Stomach smooth muscle (tissue), 2 donors: ENCODE data around the gene SAFB.
A peak's percentile ranks its signal among the peaks of the same experiment; 100 is the strongest.

Source experiments
- H3K27ac ChIP-seq: one replicate; pipeline ENCODE4 v1.7.0; 2013; ENCODE audit warnings: mild to moderate bottlenecking, low read length, inconsistent platforms
- H3K27me3 ChIP-seq, 2 donors: one replicate each; pipeline ENCODE4 v1.7.0; 2013; ENCODE audit warnings: low read length in 2 of 2; ENCODE audit not compliant: insufficient read depth in 2 of 2, control insufficient read depth in 1 of 2
- H3K36me3 ChIP-seq, 2 donors: one replicate each; pipeline ENCODE4 v1.7.0; 2013; ENCODE audit warnings: low read length in 2 of 2; ENCODE audit not compliant: control insufficient read depth in 2 of 2, insufficient read depth in 2 of 2
- H3K4me1 ChIP-seq: one replicate; pipeline ENCODE4 v1.7.0; 2013; ENCODE audit warnings: low read length; ENCODE audit not compliant: control insufficient read depth, insufficient read depth
- H3K4me3 ChIP-seq, 2 donors: one replicate each; pipeline ENCODE4 v1.7.0; 2013; ENCODE audit warnings: low read length in 2 of 2
- H3K9ac ChIP-seq, 2 donors: one replicate each; pipeline ENCODE4 v1.7.0; 2013; ENCODE audit warnings: low read length in 2 of 2, mild to moderate bottlenecking in 1 of 2
- H3K9me3 ChIP-seq, 2 donors: one replicate each; pipeline ENCODE4 v1.7.0; 2013; ENCODE audit warnings: low read length in 2 of 2; ENCODE audit not compliant: control insufficient read depth in 2 of 2
- donor health status: healthy.
- donor health status: Pancreatic carcinoma.

Gene SAFB

DNA sequence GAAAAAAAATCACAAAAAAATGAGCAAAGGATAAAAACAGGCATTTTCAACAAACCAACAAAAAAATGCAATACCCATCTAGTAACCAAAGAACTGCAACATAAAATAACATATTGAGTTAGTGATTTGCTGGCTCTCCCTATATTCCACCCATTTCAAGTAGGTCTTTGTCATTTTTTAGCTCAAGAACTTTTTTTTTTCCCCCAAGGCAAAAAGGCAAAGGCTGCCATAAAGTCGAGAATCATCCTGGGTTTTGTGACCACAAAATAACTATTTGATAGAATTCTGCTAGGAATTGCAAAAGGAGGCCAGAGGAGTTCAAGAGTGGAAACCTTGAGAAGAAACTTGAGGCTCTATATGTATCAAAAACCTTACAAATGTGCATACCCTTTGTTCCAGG lies 5.8 kb upstream of the SAFB start:
- no peaks in the 10 kb centered on the region for H3K27me3 ChIP-seq
- no peaks in the 10 kb centered on the region for H3K9me3 ChIP-seq
- no peak overlapping the region for H3K4me3 ChIP-seq
- H3K36me3 ChIP-seq = peaks cover 59 to 60% of the 10 kb centered on the region in 2 donors
- H3K27ac ChIP-seq = no peak overlapping the region
- H3K4me1 ChIP-seq = peaks cover 11% of the 10 kb centered on the region
- H3K9ac ChIP-seq = no peak overlapping the region

DNA sequence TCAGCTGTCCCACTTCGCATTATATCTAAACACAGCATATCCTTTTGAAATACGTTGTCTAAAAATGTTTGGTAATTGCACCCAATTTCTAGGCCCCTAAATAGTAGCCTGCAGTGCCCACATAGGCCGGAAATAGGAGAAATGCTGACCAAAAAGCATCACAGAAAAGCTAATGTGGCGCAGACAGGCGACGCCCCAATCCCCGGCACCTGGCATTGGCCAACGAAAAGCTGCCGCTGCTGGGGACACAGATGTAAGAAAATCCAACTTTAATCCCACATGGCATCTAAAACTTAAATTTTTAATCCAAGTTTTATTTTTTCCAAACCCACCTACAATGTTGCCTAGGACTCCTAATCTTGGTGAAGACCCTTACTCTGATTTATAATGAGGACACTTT lies 4.3 kb upstream of the SAFB start:
- H3K27me3 ChIP-seq = no peaks in the 10 kb centered on the region
- no peak overlapping the region for H3K4me3 ChIP-seq
- no peaks in the 10 kb centered on the region for H3K9me3 ChIP-seq
- no peak overlapping the region for H3K27ac ChIP-seq
- no peak overlapping the region for H3K9ac ChIP-seq
- peaks cover 44 to 46% of the 10 kb centered on the region in 2 donors for H3K36me3 ChIP-seq
- H3K4me1 ChIP-seq = peaks cover 11% of the 10 kb centered on the region

DNA sequence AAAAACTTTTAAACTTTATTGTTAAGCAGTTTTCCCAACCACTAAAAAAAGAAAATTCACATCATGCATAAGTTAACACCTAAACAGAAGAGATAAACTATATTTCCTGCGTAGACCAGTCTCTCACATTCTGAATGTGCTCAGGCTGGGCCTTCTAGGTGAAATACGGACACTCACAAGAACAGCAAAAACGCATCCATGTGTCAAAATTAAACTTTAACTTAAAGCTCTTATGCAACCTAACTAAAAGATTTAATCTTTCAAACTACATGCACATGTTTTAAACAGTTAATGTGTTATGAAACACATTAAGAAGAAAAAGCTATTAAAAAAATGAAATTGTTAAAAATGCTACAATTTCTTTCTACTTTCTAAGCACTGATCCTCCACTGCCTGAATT lies 2.9 kb upstream of the SAFB start:
- no peak overlapping the region for H3K4me3 ChIP-seq
- H3K27me3 ChIP-seq = no peaks in the 10 kb centered on the region
- H3K36me3 ChIP-seq = peaks cover 31 to 33% of the 10 kb centered on the region in 2 donors
- H3K9me3 ChIP-seq = no peaks in the 10 kb centered on the region
- H3K9ac ChIP-seq = no peak overlapping the region
- H3K4me1 ChIP-seq = peaks cover 23% of the 10 kb centered on the region
- no peak overlapping the region for H3K27ac ChIP-seq

DNA sequence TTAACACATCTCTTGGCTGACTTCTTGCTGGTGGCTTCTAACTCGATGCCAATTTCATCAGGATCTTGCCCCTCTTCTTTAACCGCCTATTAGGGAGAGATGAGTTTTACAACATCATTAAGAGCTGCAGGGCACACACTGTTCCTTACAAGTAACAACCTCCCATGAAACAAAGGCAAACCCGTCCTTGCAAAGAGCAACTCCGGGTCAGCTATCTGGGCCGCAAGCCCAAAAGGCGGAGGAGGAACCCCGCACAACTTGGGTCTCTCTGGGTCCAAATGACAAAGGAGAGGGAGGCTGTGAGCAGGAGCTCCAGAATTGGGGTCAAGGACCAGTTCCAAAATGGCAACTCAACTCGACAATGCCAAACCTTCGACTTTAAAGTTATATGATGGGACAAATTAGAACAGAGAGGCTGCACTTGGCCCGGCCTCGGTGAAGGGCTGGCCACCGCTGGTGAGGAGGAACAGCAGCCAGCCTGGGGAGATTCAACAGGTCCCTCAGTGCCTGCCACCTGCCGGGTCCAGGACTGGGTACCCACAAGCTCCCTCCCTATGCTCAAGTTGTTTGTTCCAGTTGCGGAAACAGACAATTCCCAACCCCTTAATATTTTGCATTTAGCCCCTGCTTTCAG lies 1.5 kb upstream of the SAFB start:
- H3K4me1 ChIP-seq = peaks cover 38% of the 10 kb centered on the region

DNA sequence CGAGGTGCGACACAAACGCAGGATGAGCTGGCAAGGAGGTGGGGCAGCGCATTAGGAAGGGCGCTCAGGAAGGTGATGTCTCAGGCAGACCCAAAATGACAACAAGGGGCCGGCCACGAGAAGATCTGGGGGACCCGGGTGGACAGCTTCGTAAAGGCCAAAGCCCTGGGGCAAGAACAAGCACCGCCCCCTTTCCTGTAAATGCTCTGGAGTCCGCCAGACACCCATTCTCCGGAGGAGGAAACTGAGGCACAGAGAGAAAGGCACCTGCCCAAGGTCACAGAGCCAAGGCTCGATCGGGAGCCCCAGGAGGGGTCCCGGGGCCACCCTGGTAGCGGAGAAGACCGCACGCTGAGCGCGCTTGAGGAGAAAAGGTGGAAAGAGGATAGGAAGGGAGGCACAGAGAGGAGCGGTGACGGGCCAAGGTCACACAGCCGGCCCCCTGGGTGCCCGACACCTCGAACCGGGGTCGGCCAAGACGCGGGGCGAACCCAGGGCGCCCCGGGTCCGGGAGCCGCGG lies 878 bp upstream of the SAFB start:
- H3K27me3 ChIP-seq = no peaks in the 10 kb centered on the region
- no peaks in the 10 kb centered on the region for H3K9me3 ChIP-seq
- H3K36me3 ChIP-seq = peaks cover 27 to 29% of the 10 kb centered on the region in 2 donors
- H3K27ac ChIP-seq = peak overlapping the region; percentile 96
- peaks cover 41% of the 10 kb centered on the region for H3K4me1 ChIP-seq
- peak overlapping the region; percentile 91 to 97 for H3K4me3 ChIP-seq
- peak overlapping the region; percentile 85 to 94 for H3K9ac ChIP-seq

More for the DNA sequence above, 1.5 kb upstream of the SAFB start:
- Histone ChIP-seq H3K9me3 (no peaks in the 10 kb centered on the region), H3K36me3 (peaks cover 22 to 23% of the 10 kb centered on the region in 2 donors), H3K27ac (peak overlapping the region; percentile 96), H3K4me3 (peak overlapping the region; percentile 91 to 97), H3K27me3 (no peaks in the 10 kb centered on the region), H3K9ac (peak overlapping the region; percentile 85 to 94)

DNA sequence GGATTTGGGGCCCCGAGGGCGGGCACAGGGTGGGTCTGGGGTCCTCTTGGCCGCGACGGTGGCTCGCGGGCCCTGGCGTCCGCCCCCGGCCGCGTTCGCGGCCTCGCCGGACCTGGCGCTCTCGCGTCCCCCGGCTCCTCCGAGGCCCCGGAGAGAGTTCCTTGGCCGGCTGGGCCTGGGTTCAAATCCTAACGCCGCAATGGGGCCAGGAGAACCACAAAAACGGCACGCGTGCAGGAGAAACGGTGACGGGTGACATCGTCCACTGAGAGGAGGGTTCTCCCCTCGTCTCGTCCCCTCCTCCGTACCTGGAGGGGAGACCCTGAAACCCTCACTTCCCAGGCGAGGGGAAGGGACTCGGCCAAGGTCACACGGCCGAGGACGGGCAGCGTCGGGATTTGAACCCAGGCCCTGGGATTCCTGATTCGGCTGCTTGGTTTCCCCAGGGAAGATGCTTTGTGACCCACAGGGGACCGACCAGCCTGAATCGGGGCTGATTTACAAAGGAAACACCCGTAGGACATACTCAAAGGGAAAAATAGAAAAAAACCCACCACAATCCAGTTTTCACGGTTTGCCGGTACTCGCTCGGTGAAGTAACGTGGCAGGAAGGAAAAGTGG lies 624 bp downstream of the SAFB start:
- no peaks in the 10 kb centered on the region for H3K27me3 ChIP-seq
- H3K4me3 ChIP-seq = peak overlapping the region; percentile 91 to 97
- no peaks in the 10 kb centered on the region for H3K9me3 ChIP-seq
- peaks cover 52% of the 10 kb centered on the region for H3K4me1 ChIP-seq
- peak overlapping the region; percentile 96 for H3K27ac ChIP-seq
- H3K9ac ChIP-seq = peak overlapping the region; percentile 94 to 97
- H3K36me3 ChIP-seq = peaks cover 26 to 28% of the 10 kb centered on the region in 2 donors

DNA sequence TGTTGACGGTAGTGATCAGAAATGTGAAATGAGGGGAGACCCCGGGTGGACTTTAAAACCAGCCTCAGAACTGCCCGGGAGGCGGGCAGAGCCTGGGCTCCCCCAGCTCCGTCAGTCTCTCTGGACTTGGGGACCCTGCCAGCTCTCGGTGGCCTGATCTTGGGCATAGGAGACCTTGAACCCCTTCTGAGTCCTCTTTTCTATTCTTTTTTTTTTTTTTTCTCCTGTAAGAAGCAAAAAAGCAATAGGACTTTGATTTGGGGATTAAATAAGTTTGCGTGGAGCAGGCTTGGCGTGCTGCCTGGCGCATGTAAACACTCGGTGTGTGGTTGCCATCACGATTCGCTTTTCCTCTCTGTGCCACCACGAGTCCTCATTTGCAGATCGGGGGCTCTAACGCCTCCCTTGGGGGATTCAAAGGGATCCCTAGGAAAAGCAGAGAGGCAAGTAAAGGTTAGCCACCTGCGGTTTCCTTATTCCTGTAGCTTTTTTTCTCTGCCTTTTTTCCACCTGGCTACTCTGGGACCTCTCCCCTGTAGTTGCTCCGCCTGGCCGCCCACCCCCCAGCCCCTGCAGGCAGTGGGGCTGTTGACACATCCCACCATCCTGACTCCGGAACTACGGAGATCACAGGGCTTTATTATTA lies 1.3 kb downstream of the SAFB start:
- peaks cover 24 to 28% of the 10 kb centered on the region in 2 donors for H3K36me3 ChIP-seq
- peaks cover 52% of the 10 kb centered on the region for H3K4me1 ChIP-seq

DNA sequence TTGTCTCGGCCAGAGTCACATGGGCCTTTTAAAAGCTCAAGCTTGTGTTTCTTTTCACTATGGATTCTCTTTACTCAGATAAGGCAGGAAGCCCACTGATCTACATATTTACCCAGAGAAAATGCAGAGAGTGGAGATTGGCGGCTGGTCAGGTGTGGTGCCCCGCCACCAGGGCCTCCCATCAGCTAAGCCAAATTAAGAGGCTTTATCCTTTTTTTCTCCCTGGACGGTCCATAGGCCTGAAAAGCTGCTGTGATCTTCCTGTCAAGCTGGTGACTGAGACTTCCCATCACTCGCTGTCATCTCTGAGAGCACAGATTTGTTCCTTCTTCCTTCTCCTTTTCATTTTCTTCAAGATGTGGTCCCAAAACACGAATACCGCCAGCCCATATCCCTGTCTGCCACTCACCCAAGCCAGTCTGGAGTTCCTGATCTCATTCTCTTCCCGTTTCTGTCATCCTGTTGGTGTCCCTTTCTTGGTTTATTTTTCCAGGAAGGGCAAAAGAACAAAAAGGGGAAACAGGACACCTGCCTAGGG lies 1.9 kb downstream of the SAFB start:
- Histone ChIP-seq H3K4me3 (peak overlapping the region; percentile 91 to 97), H3K9ac (peak overlapping the region; percentile 60 to 94), H3K27me3 (no peaks in the 10 kb centered on the region), H3K27ac (peak overlapping the region; percentile 96), H3K36me3 (peaks cover 25 to 30% of the 10 kb centered on the region in 2 donors), H3K9me3 (no peaks in the 10 kb centered on the region), H3K4me1 (peaks cover 55% of the 10 kb centered on the region)

More for the DNA sequence above, 1.3 kb downstream of the SAFB start:
- Histone ChIP-seq H3K27ac (peak overlapping the region; percentile 96), H3K4me3 (peak overlapping the region; percentile 91 to 97), H3K9ac (peak overlapping the region; percentile 94 to 97), H3K27me3 (no peaks in the 10 kb centered on the region), H3K9me3 (no peaks in the 10 kb centered on the region)

DNA sequence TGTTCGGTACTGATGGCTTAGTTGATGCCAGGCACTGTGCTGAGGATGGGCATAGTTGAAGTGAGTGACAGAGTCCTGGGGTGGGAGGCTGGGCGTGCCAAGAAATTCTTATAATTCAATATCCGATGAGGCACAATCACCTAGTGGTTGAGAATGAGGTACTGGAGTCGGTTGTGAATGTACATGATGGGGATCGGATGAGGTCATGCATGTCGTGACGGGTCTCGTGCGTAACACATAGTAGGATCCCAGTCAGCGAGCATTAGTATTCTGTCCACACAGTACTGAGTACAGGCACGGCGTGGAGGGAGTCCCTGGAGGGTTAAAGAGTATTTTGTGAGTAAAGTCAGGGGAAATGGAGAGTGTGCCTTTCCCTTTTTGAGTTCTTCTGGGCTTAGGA lies 2.8 kb downstream of the SAFB start:
- H3K9ac ChIP-seq = peak overlapping the region in 1 of 2 donors; percentile 21
- no peak overlapping the region for H3K27ac ChIP-seq
- H3K27me3 ChIP-seq = no peaks in the 10 kb centered on the region
- peak overlapping the region; percentile 9 to 58 for H3K4me3 ChIP-seq
- H3K36me3 ChIP-seq = peaks cover 24 to 28% of the 10 kb centered on the region in 2 donors
- peaks cover 55% of the 10 kb centered on the region for H3K4me1 ChIP-seq
- H3K9me3 ChIP-seq = no peaks in the 10 kb centered on the region

DNA sequence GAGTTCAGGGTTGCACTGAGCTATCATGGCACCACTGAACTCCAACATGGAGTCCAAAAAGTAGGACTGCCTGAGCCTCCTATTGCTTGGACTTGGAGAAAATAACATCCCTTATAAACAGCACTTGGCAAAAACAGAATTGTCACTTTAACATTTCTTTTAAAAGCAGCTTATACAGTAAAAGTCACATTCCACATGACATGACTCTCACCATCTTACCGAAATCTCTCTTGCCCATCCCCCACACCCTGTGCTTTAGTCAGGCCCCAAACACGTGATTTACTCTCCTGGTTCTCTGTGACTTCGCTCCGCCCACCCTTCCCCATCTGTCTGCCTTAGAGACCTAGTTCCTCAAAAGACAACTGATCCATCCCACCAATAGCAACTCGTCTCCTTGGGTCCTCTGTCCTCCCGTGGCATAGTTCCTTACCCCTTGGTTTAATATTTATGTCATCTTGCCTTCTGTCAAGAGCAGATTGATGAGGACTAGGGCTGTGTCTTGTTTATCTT lies 4.6 kb downstream of the SAFB start:
- Histone ChIP-seq H3K4me1 (peaks cover 45% of the 10 kb centered on the region), H3K36me3 (peaks cover 24 to 26% of the 10 kb centered on the region in 2 donors)

More for the DNA sequence above, 4.6 kb downstream of the SAFB start:
- Histone ChIP-seq H3K9me3 (no peaks in the 10 kb centered on the region), H3K4me3 (no peak overlapping the region), H3K9ac (peak overlapping the region in 1 of 2 donors; percentile 13), H3K27me3 (no peaks in the 10 kb centered on the region), H3K27ac (no peak overlapping the region)
